Stimulated activated CD8-positive, alpha-beta memory T cell treated with anti-CD3 and anti-CD28 coated beads, Interleukin-15, amount 100 ng/mL, for 48 hours (primary cell): ENCODE results near the gene ABCC11.
"Not testable (repeated sequence)": the region's sequence is repeated elsewhere in the genome, so short reads cannot be mapped to it uniquely, and the experiment has no call there.

Source experiments
- DNase-seq, 2 donors: peaks; one replicate each; pipeline ENCODE4 v3.0.0-alpha.2; 2020; ENCODE audit warnings: low read depth in 2 of 2

The ABCC11 gene

GRCh38 chr16:48201515-48202201 lies 45.7 kb downstream of the ABCC11 start:
- DNase-seq: no peak

DNA sequence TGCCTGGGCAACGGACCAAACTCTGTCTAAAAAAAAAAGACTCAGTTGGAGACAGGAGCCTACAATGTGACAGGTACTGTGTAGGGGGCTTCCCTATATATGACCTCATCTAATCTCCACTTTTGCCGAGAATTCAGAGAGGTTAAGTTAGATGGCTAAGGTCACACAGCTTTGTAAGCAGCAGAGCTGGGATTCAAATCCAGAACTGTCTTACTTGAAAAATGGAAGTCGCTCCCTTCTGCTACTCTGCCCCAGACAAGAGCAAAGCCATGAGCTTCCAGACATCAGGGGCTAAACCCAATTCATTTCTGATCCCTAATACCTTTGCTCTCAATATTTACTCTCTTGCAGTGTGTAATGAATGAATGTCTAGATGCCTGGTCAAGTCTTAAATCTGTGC lies 50.0 kb downstream of the ABCC11 start:
- no peak for DNase-seq

DNA sequence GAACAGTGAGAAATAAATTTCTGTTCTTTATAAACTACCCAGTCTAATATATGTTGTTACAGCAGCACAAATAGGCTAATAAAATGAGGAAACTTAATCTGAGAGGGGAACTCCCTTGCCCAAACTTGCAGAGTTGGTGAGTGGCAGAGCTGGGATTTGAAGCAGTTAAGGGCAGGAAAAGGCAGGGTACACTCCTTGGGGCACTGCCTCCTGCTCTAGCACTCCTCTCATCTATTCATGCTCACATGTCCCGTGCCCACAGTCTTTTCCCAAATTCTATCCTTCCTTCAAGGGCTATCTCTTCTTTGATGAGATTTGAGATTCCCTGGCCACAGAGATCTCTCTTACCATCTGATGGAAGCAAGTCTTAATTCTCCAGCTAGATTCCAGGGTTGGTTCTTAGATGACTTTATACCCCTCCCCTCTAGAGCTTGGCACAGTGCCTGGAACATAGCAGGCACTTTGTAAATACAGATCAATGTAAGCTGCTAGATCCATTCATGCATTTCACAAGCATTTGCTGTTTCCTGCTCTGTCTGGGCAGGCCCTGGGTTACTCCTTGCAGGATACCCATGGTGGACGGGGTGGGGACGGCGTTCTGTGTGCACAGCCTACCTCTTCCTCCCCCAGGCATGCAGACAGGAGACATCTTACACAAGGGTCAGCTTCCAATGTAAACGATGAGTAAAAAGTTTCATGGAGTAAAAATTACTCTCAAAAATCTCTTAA lies 52.3 kb downstream of the ABCC11 start:
- DNase-seq: no peak

GRCh38 chr16:48193846-48194245 lies 53.5 kb downstream of the ABCC11 start:
- DNase-seq: no peak

GRCh38 chr16:48188449-48189102 lies 58.8 kb downstream of the ABCC11 start:
- no peak for DNase-seq

GRCh38 chr16:48187779-48188178 lies 59.6 kb downstream of the ABCC11 start:
- no peak for DNase-seq

GRCh38 chr16:48184681-48185080 lies 62.7 kb downstream of the ABCC11 start:
- no peak for DNase-seq

DNA sequence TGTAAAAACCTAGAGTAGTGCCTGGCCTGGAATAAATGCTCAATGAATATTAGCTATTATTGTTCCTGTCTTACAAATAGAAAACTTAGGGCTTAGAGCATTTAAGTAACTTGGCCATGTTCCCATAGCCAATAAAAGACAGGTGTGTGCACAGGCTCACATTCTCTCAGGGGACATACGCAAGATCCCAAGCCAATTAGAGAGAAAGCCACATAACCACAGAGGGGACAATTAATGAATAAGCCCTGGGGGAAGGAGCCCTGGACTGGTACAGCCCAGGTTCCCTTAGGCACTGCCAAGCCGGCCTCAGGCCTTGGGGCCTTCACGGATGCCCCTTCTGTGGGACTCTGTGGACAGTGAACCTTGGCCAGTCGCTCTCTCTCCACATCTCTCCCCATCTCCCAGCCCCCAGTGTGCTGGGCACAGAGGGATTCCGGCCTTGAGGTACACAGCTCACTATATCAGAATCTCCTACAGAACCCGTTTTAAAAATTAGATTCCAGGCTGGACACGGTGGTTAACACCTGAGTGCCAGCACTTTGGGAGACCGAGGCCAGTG lies 64.3 kb downstream of the ABCC11 start:
- DNase-seq: no peak

DNA sequence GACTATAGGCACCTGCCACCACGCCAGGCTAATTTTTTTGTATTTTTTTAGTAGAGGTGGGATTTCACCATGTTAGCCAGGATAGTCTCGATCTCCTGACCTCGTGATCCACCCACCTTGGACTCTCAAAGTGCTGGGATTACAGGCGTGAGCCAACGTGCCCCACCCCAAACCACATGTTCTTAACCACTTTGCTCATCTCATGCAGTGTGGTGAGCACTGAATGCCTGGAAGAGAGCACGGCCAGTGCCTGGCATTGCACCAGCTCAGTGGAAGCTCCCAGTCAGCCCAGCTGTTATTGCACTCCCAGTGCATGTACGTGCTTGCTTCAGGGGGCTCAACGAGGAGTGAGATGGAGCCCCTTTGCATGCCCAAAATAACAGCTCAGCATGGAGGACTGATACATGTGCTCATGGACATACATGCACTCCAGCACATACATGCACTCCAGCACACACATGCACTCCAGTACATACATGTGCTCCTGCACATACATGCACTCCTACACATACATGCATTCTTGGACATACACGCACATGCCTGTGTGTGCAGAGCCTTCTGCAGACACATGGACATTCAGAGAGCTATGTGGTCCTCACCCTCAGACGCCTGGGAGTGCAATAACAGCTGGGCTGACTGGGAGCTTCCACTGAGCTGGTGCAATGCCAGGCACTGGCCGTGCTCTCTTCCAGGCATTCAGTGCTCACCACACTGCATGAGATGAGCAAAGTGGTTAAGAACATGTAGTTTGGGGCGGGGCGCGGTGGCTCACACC lies 65.4 kb downstream of the ABCC11 start:
- not testable (repeated sequence) for DNase-seq

- no peak for DNase-seq
Measured at GRCh38 chr16:48180868-48181480, 66.4 kb downstream of the ABCC11 start.

- DNase-seq: no peak
Measured at GRCh38 chr16:48176635-48177408, 70.5 kb downstream of the ABCC11 start.

- no peak for DNase-seq
Measured at GRCh38 chr16:48173889-48174288, 73.5 kb downstream of the ABCC11 start.

DNA sequence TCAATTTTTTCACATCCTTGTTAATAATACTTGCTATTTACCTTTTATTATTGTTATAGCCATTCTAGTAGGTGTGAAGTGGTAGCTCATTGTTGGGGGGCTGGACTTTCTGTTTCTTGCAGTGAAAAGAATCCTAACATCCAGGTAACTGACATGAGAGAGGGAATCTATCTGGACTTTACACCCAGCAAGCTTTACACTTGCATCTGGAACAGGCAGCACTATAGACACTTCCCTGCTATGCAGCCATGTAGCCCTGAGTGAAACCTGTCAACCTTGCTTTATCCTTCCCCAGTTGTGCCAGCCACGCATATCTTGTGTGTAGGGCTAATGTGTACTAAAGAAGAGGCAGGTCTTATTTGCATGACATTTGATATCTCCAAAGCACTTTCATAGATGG lies 74.7 kb downstream of the ABCC11 start:
- DNase-seq: no peak

DNA sequence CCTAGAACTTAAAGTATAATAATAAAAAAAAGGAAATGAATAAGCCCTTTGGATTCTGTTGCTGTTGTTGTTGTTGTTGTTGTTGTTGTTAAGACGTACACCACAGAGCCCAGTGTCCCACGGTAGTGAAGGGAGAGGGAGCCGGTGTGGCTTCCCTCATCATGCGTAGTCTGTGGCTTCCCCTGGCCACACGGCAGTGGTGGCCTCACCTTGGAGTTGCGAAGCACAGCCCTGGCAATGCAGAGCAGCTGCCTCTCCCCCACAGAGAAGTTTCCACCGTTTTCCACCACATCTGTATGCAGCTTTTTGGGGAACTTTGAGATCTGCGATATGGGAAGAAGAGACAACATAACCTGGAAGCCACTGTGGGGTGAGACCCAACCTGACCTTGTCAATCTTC lies 77.4 kb downstream of the ABCC11 start:
- DNase-seq: no peak

DNA sequence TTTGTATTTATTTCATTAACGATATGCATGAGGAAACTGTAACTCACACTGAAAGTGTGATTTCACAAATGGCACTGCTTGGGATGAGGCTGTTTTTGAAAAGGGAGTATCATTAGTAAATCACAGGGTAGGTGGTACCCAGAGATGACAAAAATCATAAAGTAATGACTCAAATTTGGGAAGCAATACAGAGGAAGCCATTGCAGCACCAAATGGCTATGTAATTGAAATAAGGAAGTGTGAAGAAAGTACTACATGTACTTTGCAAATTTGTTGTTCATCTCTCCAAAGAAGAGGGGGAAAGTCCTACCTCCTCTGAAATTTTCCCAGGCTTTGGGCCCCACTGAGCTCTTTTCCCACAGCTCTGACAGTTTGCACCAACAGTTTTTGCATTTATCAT lies 79.3 kb downstream of the ABCC11 start:
- DNase-seq: no peak

- DNase-seq: not testable (repeated sequence)
Measured at GRCh38 chr16:48166617-48167016, 80.7 kb downstream of the ABCC11 start.

DNA sequence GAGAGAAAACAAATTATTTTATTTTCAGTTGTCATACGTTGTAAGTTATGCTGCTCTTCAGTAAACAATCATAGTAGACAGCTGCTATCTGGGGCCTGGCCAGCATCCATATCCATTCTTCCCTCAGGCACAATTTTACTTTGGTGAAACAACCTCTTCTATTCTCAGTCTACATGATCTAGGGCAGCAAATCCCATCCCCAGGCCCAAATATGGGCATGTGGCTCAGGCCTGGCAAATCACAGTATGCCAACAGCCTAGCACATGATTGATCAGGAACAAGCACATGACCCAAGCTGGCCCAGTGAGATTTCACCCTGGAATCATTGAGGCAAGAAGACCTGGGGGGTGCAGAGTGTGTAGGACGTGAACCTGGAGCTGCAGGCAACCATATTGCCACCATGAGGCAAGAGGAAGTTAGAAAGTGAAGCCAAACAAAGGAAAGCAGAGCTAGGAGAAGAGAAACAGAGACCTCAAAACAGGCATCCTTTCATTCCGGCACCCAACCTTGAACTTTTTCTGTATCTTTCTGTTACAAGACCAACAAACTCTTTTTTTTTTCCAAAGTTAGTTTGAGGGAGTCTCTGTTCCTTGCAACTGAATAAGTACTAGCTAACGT lies 81.3 kb downstream of the ABCC11 start:
- no peak for DNase-seq

GRCh38 chr16:48164907-48165715 lies 82.2 kb downstream of the ABCC11 start:
- DNase-seq: peak; percentile 32 to 48

- DNase-seq: no peak
Measured at GRCh38 chr16:48162839-48163410, 84.4 kb downstream of the ABCC11 start.
